Activated naive CD8-positive, alpha-beta T cell (primary cell): ENCODE measurements around the gene JPT1.

Source experiments
- H3K27ac Mint-ChIP-seq: one replicate; pipeline ENCODE4 v1.8.0; 2021; ENCODE audit warnings: mixed read lengths
- H3K27me3 Mint-ChIP-seq: one replicate; pipeline ENCODE4 v1.8.0; 2021; ENCODE audit warnings: mixed read lengths
- H3K36me3 Mint-ChIP-seq: one replicate; pipeline ENCODE4 v1.8.0; 2021; ENCODE audit warnings: mixed read lengths
- H3K4me1 Mint-ChIP-seq: one replicate; pipeline ENCODE4 v1.8.0; 2021; ENCODE audit warnings: low read depth, mixed read lengths
- H3K4me3 Mint-ChIP-seq: one replicate; pipeline ENCODE4 v1.8.0; 2021; ENCODE audit warnings: mild to moderate bottlenecking, mixed read lengths
- H3K9me3 Mint-ChIP-seq: one replicate; pipeline ENCODE4 v1.8.0; 2021; ENCODE audit warnings: low read depth, mixed read lengths

The JPT1 gene

GRCh38 chr17:75109407-75110233, 44.7 kb downstream of the JPT1 start, which contains the start of gene ARMC7:
ARMC7 (plus strand) TSS chr17:75109969; CDS start chr17:75110289, 320 bp downstream.
- Mint-ChIP-seq H3K27ac (peak within 1 kb of the TSS; percentile 81), H3K4me1 (peaks cover 25% of the 10 kb centered on the region), H3K27me3 (no peaks in the 10 kb centered on the region), H3K36me3 (peaks cover 3% of the 10 kb centered on the region), H3K9me3 (no peaks in the 10 kb centered on the region), H3K4me3 (peak within 1 kb of the TSS; percentile 90)

- peak overlapping the region; percentile 66 for H3K27ac Mint-ChIP-seq
- H3K36me3 Mint-ChIP-seq, result peaks cover 3% of the 10 kb centered on the region
- H3K27me3 Mint-ChIP-seq, result no peaks in the 10 kb centered on the region
- no peaks in the 10 kb centered on the region for H3K9me3 Mint-ChIP-seq
- peaks cover 20% of the 10 kb centered on the region for H3K4me1 Mint-ChIP-seq
- H3K4me3 Mint-ChIP-seq, result peak overlapping the region; percentile 89
Observed at GRCh38 chr17:75109046-75109406, 45.3 kb downstream of the JPT1 start.

- H3K27ac Mint-ChIP-seq, result no peak overlapping the region
Observed at GRCh38 chr17:75108193-75108592, 46.1 kb downstream of the JPT1 start.

GRCh38 chr17:75105126-75106080, 48.9 kb downstream of the JPT1 start:
- Mint-ChIP-seq H3K27ac (no peak overlapping the region), H3K9me3 (no peaks in the 10 kb centered on the region), H3K36me3 (peaks cover 3% of the 10 kb centered on the region), H3K4me1 (peaks cover 7% of the 10 kb centered on the region), H3K4me3 (no peak overlapping the region), H3K27me3 (no peaks in the 10 kb centered on the region)

More at GRCh38 chr17:75108193-75108592, 46.1 kb downstream of the JPT1 start:
- Mint-ChIP-seq H3K4me3 (peak overlapping the region; percentile 89), H3K36me3 (peaks cover 3% of the 10 kb centered on the region), H3K9me3 (no peaks in the 10 kb centered on the region), H3K27me3 (no peaks in the 10 kb centered on the region), H3K4me1 (peaks cover 19% of the 10 kb centered on the region)

GRCh38 chr17:75103601-75104554, 50.4 kb downstream of the JPT1 start:
- Mint-ChIP-seq H3K36me3 (peaks cover 3% of the 10 kb centered on the region), H3K4me1 (peaks cover 5% of the 10 kb centered on the region), H3K27ac (no peak overlapping the region)

GRCh38 chr17:75102385-75102821, 51.9 kb downstream of the JPT1 start:
- no peak overlapping the region for H3K27ac Mint-ChIP-seq
- H3K27me3 Mint-ChIP-seq, result no peaks in the 10 kb centered on the region
- no peaks in the 10 kb centered on the region for H3K4me1 Mint-ChIP-seq
- peaks cover 3% of the 10 kb centered on the region for H3K36me3 Mint-ChIP-seq
- H3K9me3 Mint-ChIP-seq, result no peaks in the 10 kb centered on the region
- H3K4me3 Mint-ChIP-seq, result no peak overlapping the region

More at GRCh38 chr17:75103601-75104554, 50.4 kb downstream of the JPT1 start:
- H3K27me3 Mint-ChIP-seq, result no peaks in the 10 kb centered on the region
- H3K4me3 Mint-ChIP-seq, result no peak overlapping the region
- H3K9me3 Mint-ChIP-seq, result no peaks in the 10 kb centered on the region

- H3K27ac Mint-ChIP-seq, result no peak overlapping the region
- no peaks in the 10 kb centered on the region for H3K4me1 Mint-ChIP-seq
- no peaks in the 10 kb centered on the region for H3K9me3 Mint-ChIP-seq
- H3K36me3 Mint-ChIP-seq, result peaks cover 3% of the 10 kb centered on the region
- no peaks in the 10 kb centered on the region for H3K27me3 Mint-ChIP-seq
- H3K4me3 Mint-ChIP-seq, result no peak overlapping the region
Observed at GRCh38 chr17:75099881-75100595, 54.3 kb downstream of the JPT1 start.

- Mint-ChIP-seq H3K27ac (no peak overlapping the region), H3K9me3 (no peaks in the 10 kb centered on the region), H3K4me3 (no peak overlapping the region)
Observed at GRCh38 chr17:75098861-75099260, 55.5 kb downstream of the JPT1 start.

GRCh38 chr17:75097865-75098264, 56.4 kb downstream of the JPT1 start:
- Mint-ChIP-seq H3K27me3 (no peaks in the 10 kb centered on the region), H3K4me1 (no peaks in the 10 kb centered on the region), H3K27ac (no peak overlapping the region), H3K36me3 (peaks cover 3% of the 10 kb centered on the region), H3K9me3 (no peaks in the 10 kb centered on the region), H3K4me3 (no peak overlapping the region)

More at GRCh38 chr17:75098861-75099260, 55.5 kb downstream of the JPT1 start:
- no peaks in the 10 kb centered on the region for H3K27me3 Mint-ChIP-seq
- H3K4me1 Mint-ChIP-seq, result no peaks in the 10 kb centered on the region
- H3K36me3 Mint-ChIP-seq, result peaks cover 3% of the 10 kb centered on the region

GRCh38 chr17:75096082-75096625, 58.2 kb downstream of the JPT1 start:
- H3K27me3 Mint-ChIP-seq, result no peaks in the 10 kb centered on the region
- no peak overlapping the region for H3K4me3 Mint-ChIP-seq
- H3K27ac Mint-ChIP-seq, result no peak overlapping the region
- no peaks in the 10 kb centered on the region for H3K9me3 Mint-ChIP-seq
- no peaks in the 10 kb centered on the region for H3K4me1 Mint-ChIP-seq
- H3K36me3 Mint-ChIP-seq, result peaks cover 3% of the 10 kb centered on the region

- H3K4me3 Mint-ChIP-seq, result no peak overlapping the region
- H3K9me3 Mint-ChIP-seq, result no peaks in the 10 kb centered on the region
- H3K36me3 Mint-ChIP-seq, result no peaks in the 10 kb centered on the region
- H3K27ac Mint-ChIP-seq, result no peak overlapping the region
- H3K27me3 Mint-ChIP-seq, result no peaks in the 10 kb centered on the region
- H3K4me1 Mint-ChIP-seq, result peaks cover 7% of the 10 kb centered on the region
Observed at GRCh38 chr17:75094871-75095399, 59.4 kb downstream of the JPT1 start.

GRCh38 chr17:75093548-75094158, 60.7 kb downstream of the JPT1 start:
- Mint-ChIP-seq H3K9me3 (no peaks in the 10 kb centered on the region), H3K4me3 (no peak overlapping the region), H3K4me1 (peaks cover 20% of the 10 kb centered on the region), H3K27ac (no peak overlapping the region), H3K36me3 (no peaks in the 10 kb centered on the region), H3K27me3 (no peaks in the 10 kb centered on the region)

GRCh38 chr17:75091855-75092327, 62.4 kb downstream of the JPT1 start:
- Mint-ChIP-seq H3K4me3 (no peak overlapping the region), H3K27ac (no peak overlapping the region), H3K4me1 (peaks cover 26% of the 10 kb centered on the region)

More at GRCh38 chr17:75091855-75092327, 62.4 kb downstream of the JPT1 start:
- Mint-ChIP-seq H3K9me3 (no peaks in the 10 kb centered on the region), H3K36me3 (no peaks in the 10 kb centered on the region), H3K27me3 (no peaks in the 10 kb centered on the region)
